OCI-M1 (cell line): ENCODE results near the gene NEK6.

Experiments
- DNase-seq: peaks from one replicate; lab custom pipeline; 2025; lab: John Stamatoyannopoulos, UW

Gene NEK6

DNA sequence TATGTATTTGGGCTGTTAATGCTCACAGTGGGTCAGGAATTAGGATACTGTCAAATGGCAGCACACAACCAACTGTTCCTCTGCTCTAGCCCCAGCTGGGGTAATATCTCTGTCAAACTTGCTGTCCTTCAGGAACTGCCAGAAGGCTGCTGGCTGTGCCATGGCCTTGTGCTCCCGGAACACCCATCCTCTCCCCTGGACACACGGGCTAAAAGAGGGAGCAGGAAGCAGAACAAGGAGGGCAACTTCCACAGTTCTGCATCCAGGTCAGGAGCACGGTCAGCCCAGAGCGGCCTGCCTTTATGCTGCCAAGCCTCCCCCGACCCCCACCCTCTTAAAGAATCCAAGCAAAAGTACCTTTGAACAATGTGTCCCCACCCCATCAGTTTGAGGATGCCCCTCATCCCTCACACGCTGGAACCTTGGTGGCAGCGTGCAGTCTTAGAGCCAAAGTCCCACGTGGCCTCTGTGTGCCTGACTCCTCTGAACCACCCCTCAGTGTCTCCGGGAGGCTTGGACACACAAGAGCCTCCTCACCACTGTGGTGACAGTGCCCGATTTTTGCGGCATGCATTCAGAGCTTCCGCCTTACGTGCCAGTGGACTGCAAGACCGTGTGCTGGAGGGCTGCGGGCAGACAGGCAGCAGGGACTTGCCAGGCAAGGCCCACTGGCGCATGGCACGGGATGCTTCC is 96.7 kb downstream of the NEK6 start:
- DNase-seq, result no peak

- no peak for DNase-seq
Measured at GRCh38 chr9:124355039-124355940, 97.5 kb downstream of the NEK6 start.

DNA sequence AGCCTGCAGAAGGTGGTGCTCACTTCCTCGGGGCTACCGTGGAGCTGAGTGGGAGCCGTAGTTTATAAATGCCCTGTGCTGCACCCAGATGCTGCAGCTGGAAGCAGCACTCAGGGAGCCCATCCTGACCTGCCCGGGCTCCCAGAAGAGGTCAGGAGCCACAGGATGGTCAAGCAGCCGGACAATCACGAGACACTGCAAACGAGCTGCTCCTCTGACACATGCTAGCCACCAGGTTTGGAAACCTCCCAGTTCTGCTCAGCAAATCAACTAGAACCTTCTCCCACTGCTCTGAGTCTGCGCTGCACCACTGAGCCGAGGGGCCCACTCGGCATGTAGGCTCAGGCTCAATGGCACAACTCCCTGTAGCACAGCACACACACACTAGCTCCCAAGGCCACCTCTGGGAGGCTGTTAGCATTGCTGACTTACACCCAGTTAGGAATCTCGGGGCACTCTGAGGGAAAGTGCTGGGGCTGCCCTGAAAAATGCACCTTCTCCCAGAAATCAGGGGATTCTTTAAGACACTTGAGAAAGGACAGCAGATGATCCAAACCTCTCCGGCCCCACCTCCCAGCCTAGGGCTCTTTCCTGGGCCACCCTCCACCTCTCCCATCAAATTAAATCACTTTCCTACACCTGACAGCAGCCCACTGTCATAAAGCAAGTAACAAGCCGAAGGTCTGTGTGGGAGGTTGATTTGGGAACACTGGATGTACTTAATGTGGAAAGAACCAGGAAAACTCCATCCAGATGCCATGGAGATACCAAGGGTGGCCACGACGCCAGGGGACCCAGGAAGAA is 98.4 kb downstream of the NEK6 start:
- no peak for DNase-seq

- DNase-seq, result no peak
Measured at GRCh38 chr9:124356745-124357390, 99.1 kb downstream of the NEK6 start.

DNA sequence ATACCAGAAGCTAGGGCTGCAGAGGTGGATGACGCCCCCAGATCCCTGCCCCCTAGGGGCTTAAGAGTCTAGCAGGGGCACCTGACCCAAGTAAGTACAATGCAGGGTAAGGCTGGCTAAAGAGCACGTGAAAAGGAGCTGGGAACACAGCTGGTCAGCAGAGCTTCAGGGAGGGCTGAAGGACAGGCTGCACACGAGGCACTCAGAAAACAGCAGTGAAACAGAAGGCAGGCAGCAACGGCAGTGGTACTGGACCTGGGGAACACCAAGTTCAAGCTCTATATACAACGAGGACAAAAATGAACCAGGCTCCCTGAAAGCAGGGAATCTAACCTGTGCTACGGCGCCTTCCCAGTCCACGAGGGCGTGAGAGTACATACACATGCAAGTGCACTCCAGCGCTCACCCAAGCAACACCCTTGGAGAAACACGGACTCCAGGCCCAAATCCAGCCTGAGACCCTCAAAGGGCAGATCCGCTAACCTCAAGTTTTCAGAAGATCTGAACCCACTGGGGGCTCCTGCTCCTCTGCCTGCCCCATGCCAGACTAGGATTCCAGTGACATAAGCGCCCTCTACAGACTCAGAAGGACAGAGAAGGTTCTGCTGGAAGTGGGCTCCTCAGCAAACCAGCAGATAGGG is 100.1 kb downstream of the NEK6 start:
- no peak for DNase-seq

GRCh38 chr9:124358631-124359030 is 100.9 kb downstream of the NEK6 start:
- DNase-seq, result no peak

DNA sequence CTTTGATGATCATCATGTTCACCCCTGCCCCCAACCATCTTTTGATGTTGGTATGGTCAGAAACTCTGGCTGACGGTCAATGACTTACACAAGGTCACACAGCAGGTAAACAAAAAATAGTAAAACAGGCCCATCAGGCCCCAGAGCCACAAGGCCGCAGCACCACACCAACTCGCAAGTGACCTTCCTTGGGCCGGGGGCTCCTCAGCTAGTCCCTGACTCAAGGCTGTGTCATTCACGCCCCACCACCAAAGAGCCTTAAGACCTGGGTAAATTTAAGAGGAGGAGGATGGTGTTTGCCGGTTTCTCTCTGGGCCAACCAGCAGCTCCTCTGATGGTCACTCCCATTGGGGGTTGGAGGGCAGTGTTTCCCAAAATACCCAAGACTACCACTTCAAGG is 101.7 kb downstream of the NEK6 start:
- DNase-seq, result no peak

- DNase-seq, result no peak
Measured at GRCh38 chr9:124359855-124360678, 102.3 kb downstream of the NEK6 start.

- DNase-seq, result no peak
Measured at GRCh38 chr9:124361128-124361527, 103.4 kb downstream of the NEK6 start.

DNA sequence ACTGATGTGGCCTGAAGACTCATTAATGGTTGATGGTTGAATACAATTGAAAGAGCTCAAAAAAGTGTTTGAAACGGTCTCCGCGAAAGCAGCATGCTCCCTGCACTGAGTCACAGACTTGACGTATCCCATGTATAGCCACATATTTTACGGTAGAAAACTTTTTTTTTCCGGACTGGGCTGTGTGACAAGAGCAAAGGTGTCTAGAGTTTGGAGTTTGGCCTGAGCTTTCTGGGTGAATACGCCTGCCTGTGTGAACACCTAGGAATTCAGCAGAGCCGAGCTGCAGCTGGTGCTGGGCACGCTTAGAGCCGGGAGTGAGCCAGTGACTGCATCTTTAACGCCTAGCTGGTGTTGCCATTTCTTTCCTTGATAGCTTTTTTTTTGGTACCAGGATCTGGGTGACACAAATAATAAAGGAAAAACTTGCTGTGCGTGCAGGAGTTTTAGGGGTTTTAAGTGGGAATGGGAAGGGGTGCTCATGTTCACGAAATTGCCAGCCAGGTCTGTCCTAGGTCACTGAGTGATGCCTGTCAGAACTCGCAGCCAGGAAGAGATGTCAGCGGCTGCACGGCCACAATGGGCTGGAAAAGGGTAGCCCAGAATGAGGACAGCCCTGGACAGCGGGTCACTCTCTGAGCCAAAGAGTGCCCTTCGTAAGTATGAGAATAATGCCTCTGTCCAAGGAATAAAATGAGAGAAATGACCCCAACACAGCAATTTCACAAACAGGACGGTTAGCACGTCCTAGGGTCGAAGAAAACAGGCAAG is 105.8 kb downstream of the NEK6 start:
- no peak for DNase-seq

DNA sequence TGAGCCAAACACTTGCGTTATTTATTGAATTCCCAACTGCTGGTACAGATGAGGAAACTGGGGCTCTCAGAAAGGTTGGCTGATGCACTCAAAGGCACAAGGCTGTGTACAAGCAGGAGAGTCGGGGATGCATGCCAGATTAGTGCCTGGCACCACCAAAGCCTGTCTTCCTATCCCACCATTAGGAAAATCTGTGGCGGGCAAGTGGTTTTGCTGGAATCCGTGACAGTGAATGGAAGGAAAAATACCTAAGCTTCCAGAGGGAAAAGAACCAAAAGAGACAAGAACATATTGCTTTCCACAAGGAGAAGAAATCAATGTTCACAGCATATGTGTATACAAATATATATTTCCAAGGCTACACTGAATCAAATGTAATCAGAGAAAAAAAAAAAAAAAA is 106.4 kb downstream of the NEK6 start:
- DNase-seq, result no peak

DNA sequence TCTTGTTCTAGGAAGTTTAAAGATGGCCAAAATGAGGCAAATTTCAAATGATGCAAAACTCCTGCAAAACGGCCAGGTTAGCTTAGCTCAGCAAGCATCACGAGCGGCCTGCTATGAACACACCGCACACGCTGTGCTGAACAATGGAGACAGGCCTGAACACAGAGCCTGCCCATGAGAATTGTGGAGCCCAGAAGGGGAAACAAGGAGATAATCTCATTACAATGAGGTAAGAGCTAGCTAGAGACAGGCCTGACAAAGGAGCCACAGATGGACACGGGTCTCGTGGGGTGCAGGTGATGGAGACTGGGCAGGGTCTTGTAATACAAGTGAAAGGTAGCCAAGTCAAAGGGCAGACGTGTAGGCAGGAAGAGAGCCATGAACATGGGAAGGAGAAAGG is 107.3 kb downstream of the NEK6 start:
- no peak for DNase-seq

GRCh38 chr9:124366476-124367220 is 108.9 kb downstream of the NEK6 start:
- DNase-seq, result no peak

DNA sequence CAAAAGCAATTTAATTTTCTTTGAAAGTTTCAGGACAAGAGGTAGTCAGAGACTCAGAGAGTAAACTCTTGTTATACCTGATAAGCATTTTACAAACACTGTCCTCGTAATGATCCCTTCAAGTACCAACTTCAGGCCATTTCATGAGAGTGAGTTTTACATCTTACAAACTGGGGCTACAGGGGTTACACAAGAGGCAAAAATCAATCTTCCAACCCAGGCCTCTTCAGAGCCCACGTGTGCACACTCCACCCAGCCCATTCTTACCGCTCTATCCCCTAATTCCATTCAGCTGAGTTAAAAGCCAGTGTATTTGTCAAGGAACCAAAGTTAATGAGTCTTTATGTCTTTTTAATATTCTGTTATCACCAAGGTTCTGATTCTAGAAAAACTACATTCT is 110.9 kb downstream of the NEK6 start:
- DNase-seq, result no peak

GRCh38 chr9:124369231-124369797 is 111.6 kb downstream of the NEK6 start:
- no peak for DNase-seq

- peak; percentile 26 for DNase-seq
Measured at GRCh38 chr9:124370896-124371582, 113.3 kb downstream of the NEK6 start.

DNA sequence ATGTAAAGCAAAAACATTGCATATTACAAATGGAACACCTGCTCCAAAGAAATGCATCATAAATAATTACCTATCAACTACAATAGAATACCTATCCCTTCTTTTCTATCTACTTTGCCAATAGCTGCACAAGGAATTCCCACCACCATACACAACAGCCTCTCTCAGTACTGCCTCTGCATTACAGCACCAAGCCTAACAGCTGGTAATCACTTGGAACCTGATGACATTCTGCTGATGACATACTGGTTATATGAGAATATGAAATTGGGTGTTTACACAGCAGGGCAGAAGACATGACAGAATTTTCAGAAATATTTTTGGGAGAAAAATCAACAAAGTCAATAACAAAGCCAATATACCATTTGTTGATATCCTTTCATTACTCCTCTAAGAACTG is 114.3 kb downstream of the NEK6 start:
- no peak for DNase-seq

- no peak for DNase-seq
Measured at GRCh38 chr9:124373386-124373785, 115.6 kb downstream of the NEK6 start.
